Measurements from ENCODE around the gene KCNN3. TPM values are rescaled to one million over a fixed set of nuclear protein-coding genes. Genes with fewer than 3 reads are reported as not detected.
"Not testable (repeated sequence)": the region's sequence is repeated elsewhere in the genome, so short reads cannot be mapped to it uniquely, and the experiment has no call there.

The KCNN3 gene
- total RNA-seq, 6 donors from 2014 or later, result 2.7 to 6.6 (median 3.7) TPM

DNA sequence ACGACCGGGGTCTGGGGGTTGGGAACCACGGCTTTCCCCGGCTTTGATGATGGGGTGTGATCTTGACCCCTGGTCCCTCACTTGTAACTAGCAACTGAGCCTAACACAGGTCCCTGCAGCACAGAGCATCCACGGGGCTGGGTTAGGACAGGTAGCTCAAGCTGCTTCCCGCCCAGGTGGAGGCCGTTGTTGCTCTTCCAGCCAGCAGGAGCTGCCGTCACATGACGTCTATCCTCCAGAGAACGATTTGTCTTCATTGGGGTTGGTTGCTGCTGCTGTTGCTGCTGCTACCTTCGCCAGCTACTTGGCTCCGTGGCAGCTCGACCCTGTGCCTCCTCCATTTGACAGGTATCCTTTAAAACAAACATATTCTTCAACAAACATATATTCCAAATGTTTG, 187.8 kb downstream of the KCNN3 start:
- Histone ChIP-seq H3K4me3 (no peak overlapping the region), H3K36me3 (no peaks in the 10 kb centered on the region), H3K27me3 (no peaks in the 10 kb centered on the region), H3K4me1 (no peaks in the 10 kb centered on the region), H3K27ac (no peak overlapping the region), H3K9me3 (no peaks in the 10 kb centered on the region)
- no peak for ATAC-seq (ENCODE audit: low FRiP score in 2 of 2)
- no peak for DNase-seq
- 75 to 78% methylated on average over 12 to 13 of the region's 13 CpGs for WGBS, 2 donors
- no peak for TF ChIP-seq POLR2A (IDR thresholded peaks at IDR 0.05)
- no peak for TF ChIP-seq POLR2AphosphoS5 (IDR thresholded peaks at IDR 0.05)
- TF ChIP-seq EP300 (IDR thresholded peaks at IDR 0.05), result no peak
- TF ChIP-seq, protein P1, sequence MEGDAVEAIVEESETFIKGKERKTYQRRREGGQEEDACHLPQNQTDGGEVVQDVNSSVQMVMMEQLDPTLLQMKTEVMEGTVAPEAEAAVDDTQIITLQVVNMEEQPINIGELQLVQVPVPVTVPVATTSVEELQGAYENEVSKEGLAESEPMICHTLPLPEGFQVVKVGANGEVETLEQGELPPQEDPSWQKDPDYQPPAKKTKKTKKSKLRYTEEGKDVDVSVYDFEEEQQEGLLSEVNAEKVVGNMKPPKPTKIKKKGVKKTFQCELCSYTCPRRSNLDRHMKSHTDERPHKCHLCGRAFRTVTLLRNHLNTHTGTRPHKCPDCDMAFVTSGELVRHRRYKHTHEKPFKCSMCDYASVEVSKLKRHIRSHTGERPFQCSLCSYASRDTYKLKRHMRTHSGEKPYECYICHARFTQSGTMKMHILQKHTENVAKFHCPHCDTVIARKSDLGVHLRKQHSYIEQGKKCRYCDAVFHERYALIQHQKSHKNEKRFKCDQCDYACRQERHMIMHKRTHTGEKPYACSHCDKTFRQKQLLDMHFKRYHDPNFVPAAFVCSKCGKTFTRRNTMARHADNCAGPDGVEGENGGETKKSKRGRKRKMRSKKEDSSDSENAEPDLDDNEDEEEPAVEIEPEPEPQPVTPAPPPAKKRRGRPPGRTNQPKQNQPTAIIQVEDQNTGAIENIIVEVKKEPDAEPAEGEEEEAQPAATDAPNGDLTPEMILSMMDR (IDR thresholded peaks at IDR 0.05), result no peak

DNA sequence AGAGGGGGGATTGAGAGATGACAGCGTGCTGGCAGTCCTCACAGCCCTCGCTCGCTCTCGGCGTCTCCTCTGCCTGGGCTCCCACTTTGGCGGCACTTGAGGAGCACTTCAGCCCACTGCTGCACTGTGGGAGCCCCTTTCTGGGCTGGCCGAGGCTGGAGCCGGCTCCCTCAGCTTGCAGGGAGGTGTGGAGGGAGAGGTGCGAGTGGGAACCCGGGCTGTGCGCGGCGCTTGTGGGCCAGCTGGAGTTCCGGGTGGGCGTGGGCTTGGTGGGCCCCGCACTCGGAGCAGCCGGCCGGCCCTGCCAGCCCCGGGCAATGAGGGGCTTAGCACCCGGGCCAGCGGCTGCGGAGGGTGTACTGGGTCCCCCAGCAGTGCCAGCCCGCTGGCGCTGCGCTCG, 192.2 kb downstream of the KCNN3 start:
- H3K27me3 ChIP-seq; H3K27ac ChIP-seq; H3K36me3 ChIP-seq; H3K4me1 ChIP-seq; H3K4me3 ChIP-seq; ATAC-seq (ENCODE audit: low FRiP score in 2 of 2); H3K9me3 ChIP-seq: not testable (repeated sequence)
- 93 to 100% methylated on average over 5 to 13 of the region's 27 CpGs for WGBS, 2 donors
- DNase-seq, result peak in 1 of 2 donors; percentile 63

DNA sequence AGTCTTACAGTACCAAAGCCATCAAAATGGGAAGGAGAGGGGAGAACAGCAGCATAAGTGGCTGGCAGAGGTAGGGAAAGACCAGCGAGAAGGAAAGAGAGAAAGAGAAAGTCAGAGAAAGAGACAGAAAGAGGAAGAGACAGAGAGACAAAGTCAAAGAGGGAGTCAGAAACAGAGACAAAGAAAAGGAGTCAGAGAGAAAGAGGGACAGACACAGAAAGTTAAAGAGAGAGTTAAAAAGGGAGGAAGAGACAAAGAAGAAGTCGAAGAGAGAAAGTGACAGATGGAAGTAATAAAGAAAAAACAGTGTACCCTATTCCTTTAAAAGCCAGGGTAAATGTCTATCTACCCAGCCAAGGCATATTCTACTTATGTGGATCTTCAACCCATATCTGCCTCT, 193.2 kb downstream of the KCNN3 start:
- WGBS, 2 donors, result 62 to 73% methylated on average over 2 of the region's 2 CpGs
- H3K36me3 ChIP-seq; H3K9me3 ChIP-seq; H3K27me3 ChIP-seq; ATAC-seq (ENCODE audit: low FRiP score in 2 of 2); H3K4me3 ChIP-seq; H3K27ac ChIP-seq; H3K4me1 ChIP-seq; DNase-seq: not testable (repeated sequence)

DNA sequence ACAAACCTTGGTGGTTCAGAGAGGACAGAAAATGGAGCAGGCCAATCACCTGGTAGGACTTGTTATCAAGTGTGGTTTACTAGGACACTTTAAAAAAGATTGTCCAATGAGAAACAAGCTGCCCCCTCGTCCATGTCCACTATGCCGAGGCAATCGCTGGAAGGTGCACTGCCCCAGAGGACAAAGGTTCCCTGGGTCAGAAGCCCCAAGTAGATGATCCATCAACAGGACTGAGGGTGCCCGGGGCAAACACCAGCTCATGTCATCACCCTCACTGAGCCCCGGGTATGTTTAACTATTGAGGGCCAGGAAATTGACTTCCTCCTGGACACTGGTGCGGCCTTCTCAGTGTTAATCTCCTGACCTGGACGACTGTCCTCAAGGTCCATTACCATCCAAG, 195.6 kb downstream of the KCNN3 start:
- DNase-seq, result not testable (repeated sequence)

DNA sequence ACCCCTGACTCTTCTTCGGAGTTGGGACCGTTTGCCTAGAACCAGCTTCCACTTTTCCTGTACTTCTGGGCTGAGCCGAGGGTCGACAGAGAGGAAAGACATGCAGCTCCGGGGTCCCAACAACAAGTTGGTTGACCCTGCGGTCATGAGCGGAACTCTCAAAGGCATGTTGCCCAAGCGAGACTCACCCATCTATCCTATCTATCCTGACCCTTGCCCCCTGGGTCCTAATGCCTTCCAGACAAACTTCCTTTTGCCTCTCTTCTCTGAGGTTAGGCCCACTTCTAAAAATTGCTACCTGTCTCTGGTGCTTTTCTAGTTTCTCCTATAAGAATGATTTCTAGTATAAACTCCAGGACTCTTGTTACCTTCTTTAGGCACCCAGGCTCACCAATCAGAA, 197.8 kb downstream of the KCNN3 start:
- 86% methylated on average over 8 of the region's 8 CpGs for WGBS, 2 donors
- H3K9me3 ChIP-seq; ATAC-seq (ENCODE audit: low FRiP score in 2 of 2): not testable (repeated sequence)

More for the DNA sequence above, 195.6 kb downstream of the KCNN3 start:
- not testable (repeated sequence) for ATAC-seq (ENCODE audit: low FRiP score in 2 of 2); H3K4me1 ChIP-seq; H3K27me3 ChIP-seq; H3K9me3 ChIP-seq; H3K4me3 ChIP-seq; H3K27ac ChIP-seq; H3K36me3 ChIP-seq
- WGBS, 2 donors, result 66 to 68% methylated on average over 7 of the region's 7 CpGs

DNA sequence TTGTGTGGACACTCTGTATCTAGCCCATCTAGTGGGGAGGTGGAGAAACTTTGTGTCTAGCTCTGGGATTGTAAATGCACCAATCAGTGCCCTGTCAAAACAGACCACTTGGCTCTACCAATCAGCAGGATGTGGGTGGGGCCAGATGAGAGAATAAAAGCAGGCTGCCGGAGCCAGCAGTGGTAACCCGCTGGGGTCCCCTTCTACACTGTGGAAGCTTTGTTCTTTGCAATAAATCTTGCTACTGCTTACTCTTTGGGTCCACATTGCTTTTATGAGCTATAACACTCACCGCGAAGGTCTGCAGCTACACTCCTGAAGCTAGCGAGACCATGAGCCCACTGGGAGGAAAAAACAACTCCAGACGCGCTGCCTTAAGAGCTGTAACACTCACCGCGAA, 198.7 kb downstream of the KCNN3 start:
- H3K4me1 ChIP-seq; H3K4me3 ChIP-seq; H3K27me3 ChIP-seq; H3K9me3 ChIP-seq; ATAC-seq (ENCODE audit: low FRiP score in 2 of 2); DNase-seq; H3K27ac ChIP-seq; H3K36me3 ChIP-seq: not testable (repeated sequence)
- WGBS, 2 donors, result 86 to 90% methylated on average over 9 of the region's 9 CpGs

More for the DNA sequence above, 197.8 kb downstream of the KCNN3 start:
- not testable (repeated sequence) for H3K36me3 ChIP-seq, DNase-seq, H3K27me3 ChIP-seq, H3K4me1 ChIP-seq, H3K27ac ChIP-seq, H3K4me3 ChIP-seq

DNA sequence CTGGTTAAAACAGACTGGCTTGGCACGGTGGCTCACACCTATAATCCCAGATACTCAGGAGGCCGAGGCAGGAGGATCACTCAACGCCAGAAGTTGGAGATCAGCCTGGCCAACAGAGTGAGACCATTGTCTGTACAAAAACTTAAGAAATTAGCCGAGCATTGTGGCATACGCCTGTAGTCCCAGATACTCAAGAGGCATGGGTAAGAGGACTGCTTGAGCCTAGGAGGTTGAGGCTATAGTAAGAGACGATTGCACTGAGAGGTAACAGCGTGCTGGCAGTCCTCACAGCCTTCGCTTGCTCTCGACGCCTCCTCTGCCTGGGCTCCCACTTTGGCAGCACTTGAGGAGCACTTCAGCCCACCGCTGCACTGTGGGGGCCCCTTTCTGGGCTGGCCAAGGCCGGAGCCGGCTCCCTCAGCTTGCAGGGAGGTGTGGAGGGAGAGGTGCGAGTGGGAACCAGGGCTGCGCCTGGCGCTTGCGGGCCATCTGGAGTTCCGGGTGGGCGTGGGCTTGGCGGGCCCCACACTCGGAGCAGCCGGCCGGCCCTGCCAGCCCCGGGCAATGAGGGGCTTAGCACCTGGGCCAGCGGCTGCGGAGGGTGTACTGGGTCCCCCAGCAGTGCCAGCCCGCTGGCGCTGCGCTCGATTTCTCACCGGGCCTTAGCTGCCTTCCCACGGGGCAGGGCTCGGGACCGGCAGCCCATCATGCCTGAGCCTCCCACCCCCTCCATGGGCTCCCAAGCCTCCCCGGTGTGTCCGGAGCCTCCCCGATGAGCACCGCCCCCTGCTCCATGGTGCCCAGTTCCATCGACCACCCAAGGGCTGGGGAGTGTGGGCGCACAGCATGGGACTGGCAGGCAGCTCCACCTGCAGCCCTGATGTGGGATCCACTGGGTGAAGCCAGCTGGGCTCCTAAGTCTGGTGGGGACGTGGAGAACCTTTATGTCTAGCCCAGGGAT, 199.5 kb downstream of the KCNN3 start:
- WGBS, 2 donors, result 81 to 84% methylated on average over 12 to 32 of the region's 41 CpGs
- not testable (repeated sequence) for H3K27me3 ChIP-seq; H3K4me3 ChIP-seq; ATAC-seq (ENCODE audit: low FRiP score in 2 of 2); H3K36me3 ChIP-seq; H3K9me3 ChIP-seq; H3K4me1 ChIP-seq; H3K27ac ChIP-seq
- DNase-seq, result peak in 1 of 2 donors; percentile 67
